Measurements from ENCODE around the gene CPVL. TPM values are rescaled to one million over a fixed set of nuclear protein-coding genes. Genes with fewer than 3 reads are reported as not detected.

The CPVL gene
- total and polyA plus RNA-seq, 2 of the 8 experiments (the other 6 are each of a cell fraction or from before 2014, with no cell fraction given), result 40.0 to 55.0 TPM

DNA sequence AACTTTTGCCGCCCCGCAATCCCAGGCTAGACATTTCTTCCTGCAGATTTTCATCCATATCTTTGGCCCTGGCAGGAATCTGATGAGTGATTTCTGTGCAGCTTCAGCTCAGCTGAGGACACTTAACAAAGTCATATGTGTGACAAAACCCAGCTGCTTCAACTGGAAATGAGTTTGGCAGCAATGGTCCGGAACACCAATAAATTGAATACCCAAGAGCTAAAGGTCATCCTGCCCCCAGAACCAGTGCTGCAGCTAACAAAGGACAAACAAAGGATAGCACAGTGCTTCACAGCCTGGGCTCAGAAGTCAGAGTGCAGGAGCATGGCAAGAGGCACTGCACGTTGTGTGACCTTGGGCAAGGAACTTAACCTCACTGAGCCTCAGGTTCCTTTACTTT, 148.2 kb downstream of the CPVL start (continued):
- no peak for TF ChIP-seq MAX (IDR thresholded peaks at IDR 0.05)
- no peak for TF ChIP-seq HDAC2 (IDR thresholded peaks at IDR 0.05; ENCODE audit: borderline replicate concordance in 1 of 2, low read depth in 2 of 2, low read length in 2 of 2)
- no peak for TF ChIP-seq SRF (IDR thresholded peaks at IDR 0.05; ENCODE audit: low read depth, low read length)
- TF ChIP-seq CHD1 (IDR thresholded peaks at IDR 0.05; ENCODE audit: low read depth, low read length), result no peak
- TF ChIP-seq SIX5 (IDR thresholded peaks at IDR 0.05; ENCODE audit: low read depth, low read length), result no peak
- TF ChIP-seq SP4 (IDR thresholded peaks at IDR 0.05; ENCODE audit: low read length), result no peak

Data from H1 (cell line).